PFSK-1 (cell line): Measurements from ENCODE around the gene NEMP2.

ENCODE experiments used
- FOXP2 ChIP-seq: optimal IDR thresholded peaks from 2 replicates; pipeline ENCODE3; 2011; ENCODE audit warnings: borderline replicate concordance, control low read depth, inconsistent platforms; ENCODE audit not compliant: insufficient read depth; ENCODE audit errors: extremely low read length, extremely low read depth
- POLR2AphosphoS5 ChIP-seq: IDR thresholded peaks from 2 replicates; pipeline ENCODE4 v1.6.1; 2012; ENCODE audit warnings: low read depth, mild to moderate bottlenecking, control low read depth, low read length, moderate library complexity
- SIN3A ChIP-seq: IDR thresholded peaks from 2 replicates; pipeline ENCODE4 v1.6.1; 2012; ENCODE audit warnings: mild to moderate bottlenecking, low read length, moderate library complexity, borderline replicate concordance; ENCODE audit not compliant: insufficient read depth
- TAF1 ChIP-seq: IDR thresholded peaks from 2 replicates; pipeline ENCODE4 v1.6.1; 2012; ENCODE audit warnings: low read length, control low read depth, borderline replicate concordance; ENCODE audit not compliant: insufficient read depth
- TF ChIP-seq, protein P1 (sequence below), 2 experiments: IDR thresholded peaks; 2 replicates each; pipeline versions ENCODE4 v1.6.1 to v1.8.0; 2011 to 2012; ENCODE audit warnings: low read depth in 2 of 2, low read length in 2 of 2, control low read depth in 1 of 2, inconsistent platforms in 1 of 2, mild to moderate bottlenecking in 1 of 2, moderate library complexity in 1 of 2; ENCODE audit not compliant: insufficient read depth in 1 of 2

NEMP2 gene

DNA sequence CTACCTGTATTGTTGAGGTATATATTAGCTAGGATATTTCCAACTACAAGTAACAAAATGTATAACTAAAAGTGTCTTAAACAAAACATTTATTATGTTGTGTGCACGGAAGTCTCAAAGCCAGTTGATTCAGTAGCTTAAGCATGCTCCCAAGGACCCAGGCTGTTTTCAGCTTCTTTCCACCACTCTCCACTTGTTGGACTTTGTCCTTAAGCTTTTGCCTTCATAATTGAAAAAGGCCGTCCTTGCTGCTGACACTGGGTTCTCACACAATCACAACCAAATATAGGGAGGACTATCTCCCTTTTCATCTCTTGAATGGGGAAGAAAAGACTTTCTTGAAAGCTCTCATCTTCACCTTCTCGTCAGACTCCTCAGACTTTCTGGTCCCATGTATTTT is 12.2 kb upstream of the NEMP2 start:
- TF ChIP-seq TAF1 (no peak), FOXP2 (no peak), POLR2AphosphoS5 (no peak), SIN3A (no peak)
- TF ChIP-seq, protein P1, sequence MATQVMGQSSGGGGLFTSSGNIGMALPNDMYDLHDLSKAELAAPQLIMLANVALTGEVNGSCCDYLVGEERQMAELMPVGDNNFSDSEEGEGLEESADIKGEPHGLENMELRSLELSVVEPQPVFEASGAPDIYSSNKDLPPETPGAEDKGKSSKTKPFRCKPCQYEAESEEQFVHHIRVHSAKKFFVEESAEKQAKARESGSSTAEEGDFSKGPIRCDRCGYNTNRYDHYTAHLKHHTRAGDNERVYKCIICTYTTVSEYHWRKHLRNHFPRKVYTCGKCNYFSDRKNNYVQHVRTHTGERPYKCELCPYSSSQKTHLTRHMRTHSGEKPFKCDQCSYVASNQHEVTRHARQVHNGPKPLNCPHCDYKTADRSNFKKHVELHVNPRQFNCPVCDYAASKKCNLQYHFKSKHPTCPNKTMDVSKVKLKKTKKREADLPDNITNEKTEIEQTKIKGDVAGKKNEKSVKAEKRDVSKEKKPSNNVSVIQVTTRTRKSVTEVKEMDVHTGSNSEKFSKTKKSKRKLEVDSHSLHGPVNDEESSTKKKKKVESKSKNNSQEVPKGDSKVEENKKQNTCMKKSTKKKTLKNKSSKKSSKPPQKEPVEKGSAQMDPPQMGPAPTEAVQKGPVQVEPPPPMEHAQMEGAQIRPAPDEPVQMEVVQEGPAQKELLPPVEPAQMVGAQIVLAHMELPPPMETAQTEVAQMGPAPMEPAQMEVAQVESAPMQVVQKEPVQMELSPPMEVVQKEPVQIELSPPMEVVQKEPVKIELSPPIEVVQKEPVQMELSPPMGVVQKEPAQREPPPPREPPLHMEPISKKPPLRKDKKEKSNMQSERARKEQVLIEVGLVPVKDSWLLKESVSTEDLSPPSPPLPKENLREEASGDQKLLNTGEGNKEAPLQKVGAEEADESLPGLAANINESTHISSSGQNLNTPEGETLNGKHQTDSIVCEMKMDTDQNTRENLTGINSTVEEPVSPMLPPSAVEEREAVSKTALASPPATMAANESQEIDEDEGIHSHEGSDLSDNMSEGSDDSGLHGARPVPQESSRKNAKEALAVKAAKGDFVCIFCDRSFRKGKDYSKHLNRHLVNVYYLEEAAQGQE (IDR thresholded peaks at IDR 0.05; ENCODE audit: insufficient read depth in 1 of 2, low read depth in 2 of 2, low read length in 2 of 2), result no peak

DNA sequence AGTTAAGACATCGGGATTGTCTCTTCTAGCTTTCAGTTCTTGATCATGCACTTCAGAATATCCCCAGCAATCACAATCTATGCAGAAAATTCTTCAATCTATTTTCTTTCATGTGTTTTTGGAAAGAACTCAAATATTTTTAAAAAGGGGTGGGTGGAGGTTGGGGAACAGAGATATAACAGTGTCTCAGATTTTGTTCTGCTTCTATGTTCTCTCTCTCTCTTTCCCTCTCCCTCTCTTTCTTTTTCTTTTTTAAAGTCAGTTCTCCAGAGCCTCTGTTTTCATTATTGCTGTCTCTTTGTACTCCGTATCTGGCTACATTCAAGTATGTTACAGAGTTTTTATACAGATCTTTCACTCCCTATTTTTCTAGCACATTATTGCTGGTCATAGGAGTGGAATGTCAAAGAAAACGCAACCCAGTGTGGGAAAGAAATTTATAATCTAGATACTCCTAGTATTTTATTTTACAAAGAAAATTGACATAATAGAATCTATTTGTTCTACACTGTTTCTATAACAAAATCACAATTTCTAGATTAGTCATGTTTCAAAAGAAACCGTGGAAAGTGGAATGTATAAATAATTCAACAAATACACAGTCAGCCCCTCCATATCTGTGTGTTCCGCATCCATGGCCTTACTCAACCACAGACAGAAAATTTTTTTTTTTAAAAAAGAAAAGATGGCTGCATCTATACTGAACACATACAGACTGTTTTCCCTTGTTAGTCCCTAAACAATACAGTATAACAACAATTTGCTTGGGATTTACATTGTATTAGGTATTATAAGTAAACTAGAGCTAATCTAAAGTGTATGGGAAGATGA is 11.2 kb upstream of the NEMP2 start:
- TF ChIP-seq SIN3A (no peak), FOXP2 (no peak), TAF1 (no peak), POLR2AphosphoS5 (no peak)
- TF ChIP-seq, protein P1 (IDR thresholded peaks at IDR 0.05; ENCODE audit: insufficient read depth in 1 of 2, low read depth in 2 of 2, low read length in 2 of 2), result no peak

DNA sequence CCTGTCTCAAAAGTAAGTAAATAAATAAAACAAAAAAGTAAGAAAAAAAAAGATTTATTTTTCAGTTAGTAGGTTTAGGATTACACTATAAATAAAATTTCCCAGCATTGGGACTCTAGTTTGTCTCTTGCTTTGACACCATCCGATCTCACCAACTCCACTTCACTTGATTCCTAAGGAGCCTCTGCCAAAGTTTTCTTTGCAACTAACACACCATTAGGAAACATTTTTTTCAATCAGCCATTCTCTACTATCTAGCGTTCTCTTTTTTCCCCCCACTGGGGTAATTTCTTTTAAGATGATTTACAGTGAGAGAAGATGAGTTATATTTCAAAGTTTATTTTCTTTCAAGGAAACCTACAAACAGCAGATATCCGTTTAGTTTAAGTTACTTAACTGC is 10.6 kb upstream of the NEMP2 start:
- TF ChIP-seq TAF1 (no peak), FOXP2 (no peak), POLR2AphosphoS5 (no peak), SIN3A (no peak)
- TF ChIP-seq, protein P1 (IDR thresholded peaks at IDR 0.05; ENCODE audit: insufficient read depth in 1 of 2, low read depth in 2 of 2, low read length in 2 of 2), result no peak

DNA sequence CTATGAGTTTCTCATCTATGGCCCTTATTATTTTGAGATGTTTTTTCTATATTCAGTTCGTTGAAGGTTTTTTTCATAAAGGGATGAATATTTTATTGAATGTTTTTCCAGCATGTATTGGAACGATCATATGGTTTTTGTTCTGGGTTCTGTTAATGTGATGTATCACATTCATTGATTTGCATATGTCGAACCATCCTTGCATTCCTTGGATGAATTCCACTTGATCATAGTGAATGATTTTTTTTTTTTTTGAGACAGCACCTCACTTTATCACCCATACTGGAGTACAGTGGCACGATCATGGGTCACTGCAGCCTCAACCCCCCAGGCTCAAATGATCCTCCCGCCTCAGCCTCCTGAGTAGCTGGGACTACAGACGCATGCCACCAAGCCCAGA is 5.5 kb upstream of the NEMP2 start:
- no peak for TF ChIP-seq TAF1
- TF ChIP-seq FOXP2, result no peak
- no peak for TF ChIP-seq POLR2AphosphoS5
- TF ChIP-seq, protein P1 (IDR thresholded peaks at IDR 0.05; ENCODE audit: insufficient read depth in 1 of 2, low read depth in 2 of 2, low read length in 2 of 2), result no peak
- TF ChIP-seq SIN3A, result no peak
